ENCODE results near the gene LRRK1. TPM values are rescaled to one million over a fixed set of nuclear protein-coding genes. Genes with fewer than 3 reads are reported as not detected.

LRRK1 gene
- total RNA-seq, 1 donor from 2014 or later: 0.86 TPM

DNA sequence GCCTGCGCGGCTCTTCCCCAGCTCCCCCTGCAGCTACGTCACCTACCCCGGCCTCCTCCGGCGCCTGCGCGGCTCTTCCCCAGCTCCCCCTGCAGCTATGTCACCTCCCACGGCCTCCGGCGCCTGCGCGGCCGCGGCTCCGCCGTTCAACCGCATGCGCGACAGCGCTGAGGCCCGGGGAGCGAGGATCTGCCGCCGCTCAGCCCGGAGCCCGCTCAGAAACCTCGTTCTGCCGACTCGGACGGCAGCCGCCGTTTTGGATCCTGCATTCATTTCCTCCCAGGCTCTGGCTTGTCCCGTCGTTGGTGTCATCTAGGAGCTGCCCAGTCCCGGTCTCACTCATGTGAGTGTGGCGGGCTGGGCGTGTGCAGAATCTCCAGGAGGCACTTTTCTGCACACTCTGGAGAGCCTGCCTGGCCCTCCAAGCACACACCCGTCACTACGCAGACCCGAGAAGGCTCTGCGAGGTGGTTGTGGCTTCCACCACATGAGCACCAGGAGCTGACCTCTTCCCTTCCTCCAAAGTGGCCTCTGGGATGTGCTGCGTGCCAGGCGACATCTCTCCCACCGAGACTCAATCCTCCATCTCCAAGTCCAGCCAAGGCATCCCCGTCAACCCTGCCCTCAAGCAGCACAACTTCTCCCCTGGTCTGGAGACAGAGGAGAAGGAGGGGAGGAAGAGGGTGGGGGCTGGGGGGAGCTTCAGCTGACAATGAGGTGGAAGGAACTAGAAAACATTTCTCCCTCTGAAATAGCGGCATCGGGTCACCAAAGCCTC lies 167.4 kb downstream of the LRRK1 start:
- no peak for DNase-seq (ENCODE audit: low spot score, unreplicated experiment)
- Mint-ChIP-seq H3K9me3 (ENCODE audit: low read depth) (no peaks in the 10 kb centered on the region), H3K27me3 (peaks cover 15% of the 10 kb centered on the region), H3K4me1 (ENCODE audit: low read depth) (no peaks in the 10 kb centered on the region), H3K27ac (no peak overlapping the region), H3K4me3 (ENCODE audit: low read depth) (no peak overlapping the region), H3K36me3 (ENCODE audit: insufficient read depth) (no peaks in the 10 kb centered on the region)
- TF ChIP-seq, protein P1, sequence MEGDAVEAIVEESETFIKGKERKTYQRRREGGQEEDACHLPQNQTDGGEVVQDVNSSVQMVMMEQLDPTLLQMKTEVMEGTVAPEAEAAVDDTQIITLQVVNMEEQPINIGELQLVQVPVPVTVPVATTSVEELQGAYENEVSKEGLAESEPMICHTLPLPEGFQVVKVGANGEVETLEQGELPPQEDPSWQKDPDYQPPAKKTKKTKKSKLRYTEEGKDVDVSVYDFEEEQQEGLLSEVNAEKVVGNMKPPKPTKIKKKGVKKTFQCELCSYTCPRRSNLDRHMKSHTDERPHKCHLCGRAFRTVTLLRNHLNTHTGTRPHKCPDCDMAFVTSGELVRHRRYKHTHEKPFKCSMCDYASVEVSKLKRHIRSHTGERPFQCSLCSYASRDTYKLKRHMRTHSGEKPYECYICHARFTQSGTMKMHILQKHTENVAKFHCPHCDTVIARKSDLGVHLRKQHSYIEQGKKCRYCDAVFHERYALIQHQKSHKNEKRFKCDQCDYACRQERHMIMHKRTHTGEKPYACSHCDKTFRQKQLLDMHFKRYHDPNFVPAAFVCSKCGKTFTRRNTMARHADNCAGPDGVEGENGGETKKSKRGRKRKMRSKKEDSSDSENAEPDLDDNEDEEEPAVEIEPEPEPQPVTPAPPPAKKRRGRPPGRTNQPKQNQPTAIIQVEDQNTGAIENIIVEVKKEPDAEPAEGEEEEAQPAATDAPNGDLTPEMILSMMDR (IDR thresholded peaks at IDR 0.05; ENCODE audit: unreplicated experiment): no peak

DNA sequence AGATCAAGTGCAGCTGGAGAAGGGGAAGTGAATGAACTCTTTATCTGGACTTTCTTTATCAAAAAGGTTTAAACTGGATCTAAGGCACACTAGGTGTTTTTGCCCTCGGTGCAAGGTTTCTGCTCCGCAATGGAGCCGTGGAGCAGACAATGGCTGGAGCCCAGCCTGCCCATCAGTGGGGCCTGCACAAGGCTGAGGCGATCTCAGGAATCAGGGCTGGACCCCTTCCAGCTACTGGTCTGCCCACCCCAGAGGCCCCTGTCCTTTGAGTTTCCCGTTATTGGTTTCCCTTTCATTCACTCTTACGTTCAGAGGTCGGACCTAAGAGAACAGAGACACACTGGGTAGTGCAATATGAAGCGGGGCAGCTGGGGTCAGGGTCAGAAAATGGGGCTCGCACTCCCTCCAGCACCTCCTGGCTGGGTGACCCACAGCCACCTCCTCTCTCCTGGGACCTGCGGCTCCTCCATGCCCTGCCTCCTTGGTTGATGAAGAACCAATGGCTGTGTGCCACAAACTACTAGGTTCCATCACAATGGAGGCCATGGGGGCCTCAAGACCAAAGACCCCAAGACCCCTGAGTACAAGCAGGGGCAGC lies 168.1 kb downstream of the LRRK1 start:
- no peak for DNase-seq (ENCODE audit: low spot score, unreplicated experiment)
- Mint-ChIP-seq H3K9me3 (ENCODE audit: low read depth) (no peaks in the 10 kb centered on the region), H3K27ac (no peak overlapping the region), H3K4me1 (ENCODE audit: low read depth) (no peaks in the 10 kb centered on the region), H3K4me3 (ENCODE audit: low read depth) (no peak overlapping the region), H3K36me3 (ENCODE audit: insufficient read depth) (no peaks in the 10 kb centered on the region), H3K27me3 (peaks cover 13% of the 10 kb centered on the region)
- TF ChIP-seq, protein P1 (IDR thresholded peaks at IDR 0.05; ENCODE audit: unreplicated experiment): no peak

DNA sequence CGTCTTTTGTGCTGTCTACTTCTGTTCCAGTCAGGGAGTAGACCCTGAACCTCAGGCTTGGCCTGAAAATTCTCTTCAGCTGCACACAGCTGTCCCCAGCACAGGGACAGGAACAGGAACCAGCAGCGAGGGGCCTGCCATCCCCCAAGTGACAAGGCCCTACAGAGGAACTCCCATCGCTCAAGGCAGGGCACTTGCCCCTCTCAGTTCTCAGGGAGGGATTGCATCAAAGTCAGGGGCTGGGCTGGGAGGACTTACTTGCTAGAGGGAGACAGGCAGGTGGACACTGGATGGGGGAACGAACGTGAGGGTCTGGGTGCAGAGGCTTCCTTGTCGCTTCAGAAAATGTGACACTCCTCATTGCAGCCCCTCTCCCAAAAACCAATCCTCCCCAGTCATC lies 169.1 kb downstream of the LRRK1 start:
- no peak overlapping the region for H3K4me3 Mint-ChIP-seq (ENCODE audit: low read depth)
- TF ChIP-seq, protein P1 (IDR thresholded peaks at IDR 0.05; ENCODE audit: unreplicated experiment): no peak
- H3K4me1 Mint-ChIP-seq (ENCODE audit: low read depth): no peaks in the 10 kb centered on the region
- H3K9me3 Mint-ChIP-seq (ENCODE audit: low read depth): no peaks in the 10 kb centered on the region
- H3K27me3 Mint-ChIP-seq: peaks cover 12% of the 10 kb centered on the region
- H3K27ac Mint-ChIP-seq: no peak overlapping the region
- H3K36me3 Mint-ChIP-seq (ENCODE audit: insufficient read depth): no peaks in the 10 kb centered on the region
- no peak for DNase-seq (ENCODE audit: low spot score, unreplicated experiment)

DNA sequence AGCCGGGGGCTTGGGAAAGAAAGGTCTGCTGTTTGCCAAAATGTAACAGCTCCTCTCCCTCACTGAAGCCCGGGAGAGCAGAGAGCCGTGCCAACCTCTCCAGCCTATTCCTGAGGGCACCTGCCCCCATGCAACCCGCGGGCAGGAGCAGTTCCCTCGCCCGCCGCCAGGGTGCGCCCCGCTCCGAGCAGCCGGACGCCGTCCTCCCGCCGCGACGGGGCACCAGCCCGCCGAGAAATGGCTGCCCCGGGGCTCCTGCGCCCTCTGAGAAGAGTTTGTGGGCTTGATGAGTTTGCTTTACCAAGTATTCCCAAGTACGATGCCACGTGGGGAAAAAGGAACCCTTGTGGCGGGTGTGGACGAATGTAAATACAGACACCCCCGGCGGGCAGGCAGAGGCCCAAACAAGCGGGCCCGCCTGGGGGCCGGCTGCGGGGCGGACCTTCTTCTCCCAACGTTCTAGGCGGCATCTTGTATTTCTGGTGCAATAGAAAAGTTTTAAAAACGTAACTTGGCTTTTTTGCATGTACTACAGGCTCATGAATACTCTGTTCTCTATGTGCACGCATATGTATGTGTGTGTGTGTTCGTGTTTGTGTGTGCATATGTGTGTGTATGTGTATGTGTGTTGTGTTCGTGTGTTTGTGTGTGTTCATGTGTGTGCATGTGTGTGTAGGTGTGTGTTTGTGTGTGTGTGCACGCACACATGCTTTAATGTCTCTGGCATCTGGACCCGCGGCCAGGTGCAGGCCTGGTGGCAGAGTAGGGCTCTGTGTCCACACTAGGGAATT lies 169.8 kb downstream of the LRRK1 start:
- Mint-ChIP-seq H3K27me3 (peaks cover 9% of the 10 kb centered on the region), H3K36me3 (ENCODE audit: insufficient read depth) (no peaks in the 10 kb centered on the region), H3K4me3 (ENCODE audit: low read depth) (peak overlapping the region; percentile 62), H3K27ac (no peak overlapping the region), H3K9me3 (ENCODE audit: low read depth) (no peaks in the 10 kb centered on the region), H3K4me1 (ENCODE audit: low read depth) (no peaks in the 10 kb centered on the region)
- TF ChIP-seq, protein P1 (IDR thresholded peaks at IDR 0.05; ENCODE audit: unreplicated experiment): peak; percentile 99
- peak; percentile 69 for DNase-seq (ENCODE audit: low spot score, unreplicated experiment)

Data from progenitor cell of endocrine pancreas (in vitro differentiated cells).